ENCODE measurements around the gene SLC38A9. TPM values are rescaled to one million over a fixed set of nuclear protein-coding genes. Genes with fewer than 3 reads are reported as not detected.

The SLC38A9 gene
- total and polyA plus RNA-seq, 10 donors: 7.9 to 45.0 (median 27.5) TPM

DNA sequence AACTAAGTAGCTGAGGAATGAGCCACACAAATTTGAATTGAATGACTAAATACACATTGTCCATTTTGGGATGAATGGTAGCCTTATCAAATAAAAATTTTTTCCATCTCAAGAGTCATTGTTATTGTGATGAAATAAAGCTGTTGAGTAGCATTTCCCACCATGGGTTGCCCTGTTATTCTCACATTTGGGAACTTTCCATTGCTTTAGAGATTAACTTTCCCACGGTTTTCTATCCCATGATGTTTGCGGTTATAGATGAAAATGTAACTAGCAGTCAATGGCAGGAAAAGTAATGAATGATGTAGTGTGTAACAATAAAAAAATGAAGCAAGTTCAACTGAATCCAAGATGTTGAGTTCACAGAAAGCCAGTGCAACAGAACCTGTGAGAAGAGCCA is 117.5 kb downstream of the SLC38A9 start:
- TF ChIP-seq, protein P1, sequence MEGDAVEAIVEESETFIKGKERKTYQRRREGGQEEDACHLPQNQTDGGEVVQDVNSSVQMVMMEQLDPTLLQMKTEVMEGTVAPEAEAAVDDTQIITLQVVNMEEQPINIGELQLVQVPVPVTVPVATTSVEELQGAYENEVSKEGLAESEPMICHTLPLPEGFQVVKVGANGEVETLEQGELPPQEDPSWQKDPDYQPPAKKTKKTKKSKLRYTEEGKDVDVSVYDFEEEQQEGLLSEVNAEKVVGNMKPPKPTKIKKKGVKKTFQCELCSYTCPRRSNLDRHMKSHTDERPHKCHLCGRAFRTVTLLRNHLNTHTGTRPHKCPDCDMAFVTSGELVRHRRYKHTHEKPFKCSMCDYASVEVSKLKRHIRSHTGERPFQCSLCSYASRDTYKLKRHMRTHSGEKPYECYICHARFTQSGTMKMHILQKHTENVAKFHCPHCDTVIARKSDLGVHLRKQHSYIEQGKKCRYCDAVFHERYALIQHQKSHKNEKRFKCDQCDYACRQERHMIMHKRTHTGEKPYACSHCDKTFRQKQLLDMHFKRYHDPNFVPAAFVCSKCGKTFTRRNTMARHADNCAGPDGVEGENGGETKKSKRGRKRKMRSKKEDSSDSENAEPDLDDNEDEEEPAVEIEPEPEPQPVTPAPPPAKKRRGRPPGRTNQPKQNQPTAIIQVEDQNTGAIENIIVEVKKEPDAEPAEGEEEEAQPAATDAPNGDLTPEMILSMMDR (IDR thresholded peaks at IDR 0.05 in 8 of 11, conservative IDR thresholded peaks at IDR 0.05 in 3 of 11): no peak
- TF ChIP-seq POLR2A (IDR thresholded peaks at IDR 0.05): no peak
- no peak for TF ChIP-seq POLR2AphosphoS5 (IDR thresholded peaks at IDR 0.05)
- H3K4me1 ChIP-seq: peaks cover 0 to 11% (median 0%) of the 10 kb centered on the region in 6 donors
- no peak overlapping the region for H3K4me3 ChIP-seq
- peak overlapping the region in 1 of 8 donors; percentile 0 for H3K27ac ChIP-seq
- intact Hi-C loops (cut with DNase I; ENCODE audit: low total_unique reads): no loop called here
- 67 to 88% (median 81%) methylated on average over 2 of the region's 2 CpGs for WGBS, 5 donors
- no peak for DNase-seq
- no peaks in the 10 kb centered on the region for H3K36me3 ChIP-seq
- no peaks in the 10 kb centered on the region for H3K9me3 ChIP-seq
- H3K27me3 ChIP-seq (replicated peaks in 1 of 7): no peaks in the 10 kb centered on the region

DNA sequence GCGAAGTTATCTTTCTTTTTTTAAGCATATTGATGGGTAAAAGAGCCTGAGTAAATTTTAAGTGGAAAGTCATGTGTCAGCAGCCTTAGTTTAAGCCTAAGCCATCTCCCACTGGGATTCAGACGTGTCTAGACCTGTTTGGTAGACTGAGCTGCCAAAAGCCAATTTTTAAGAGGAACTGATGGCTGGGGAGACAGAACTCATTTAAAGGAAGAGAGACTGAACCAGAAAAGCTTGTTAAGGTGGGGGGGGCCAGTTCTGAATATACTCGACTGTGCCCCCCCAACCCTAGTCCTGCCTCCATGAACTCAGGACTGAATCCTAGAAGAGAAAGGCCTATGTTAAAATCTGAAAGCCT is 119.0 kb downstream of the SLC38A9 start:
- Histone ChIP-seq H3K9me3 (no peaks in the 10 kb centered on the region), H3K4me1 (peaks cover 0 to 4% (median 0%) of the 10 kb centered on the region in 6 donors), H3K36me3 (no peaks in the 10 kb centered on the region), H3K27me3 (replicated peaks in 1 of 7) (no peaks in the 10 kb centered on the region), H3K4me3 (no peak overlapping the region), H3K27ac (no peak overlapping the region)
- 59 to 72% (median 71%) methylated on average over 3 of the region's 3 CpGs for WGBS, 5 donors
- no peak for TF ChIP-seq POLR2AphosphoS5 (IDR thresholded peaks at IDR 0.05)
- TF ChIP-seq, protein P1 (IDR thresholded peaks at IDR 0.05 in 8 of 11, conservative IDR thresholded peaks at IDR 0.05 in 3 of 11): no peak
- no peak for TF ChIP-seq POLR2A (IDR thresholded peaks at IDR 0.05)
- DNase-seq: no peak
- intact Hi-C loops (cut with DNase I; ENCODE audit: low total_unique reads): no loop called here

DNA sequence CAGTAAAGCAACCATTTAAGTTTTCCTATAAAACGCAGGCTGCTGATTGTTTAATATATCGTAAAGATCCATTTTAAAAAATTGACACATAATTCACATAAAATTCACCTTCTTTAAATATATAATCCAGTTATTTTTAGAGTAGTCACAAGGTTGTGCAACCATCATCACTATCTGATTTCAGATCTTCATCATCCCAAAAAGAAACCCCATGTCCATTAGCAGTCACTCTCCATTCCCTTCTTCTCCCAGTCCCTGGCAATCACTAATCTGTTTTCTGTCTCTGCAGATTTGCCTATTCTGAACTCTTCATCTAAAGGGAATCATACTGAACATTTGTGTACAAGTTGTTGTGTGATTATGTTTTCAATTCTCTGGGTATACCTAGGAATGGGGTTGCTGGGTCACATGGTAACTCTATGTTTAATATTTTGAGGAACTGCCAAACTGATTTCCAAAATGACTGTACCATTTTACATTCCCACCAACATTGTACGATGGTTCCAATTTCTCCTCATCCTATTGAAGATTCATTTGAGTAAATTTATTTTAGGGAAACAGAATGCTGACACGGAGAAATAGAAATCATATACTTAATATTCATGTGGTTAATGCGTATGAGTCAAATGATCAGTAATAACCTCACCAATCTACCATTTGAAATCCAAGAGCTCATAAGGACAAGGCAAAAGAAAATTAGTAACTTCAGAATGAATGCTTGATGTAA is 119.6 kb downstream of the SLC38A9 start:
- H3K36me3 ChIP-seq: no peaks in the 10 kb centered on the region
- H3K9me3 ChIP-seq: no peaks in the 10 kb centered on the region
- H3K4me3 ChIP-seq: no peak overlapping the region
- peaks cover 0 to 4% (median 0%) of the 10 kb centered on the region in 6 donors for H3K4me1 ChIP-seq
- intact Hi-C loops (cut with DNase I; ENCODE audit: low total_unique reads): no loop called here
- WGBS, 5 donors: 88 to 97% (median 94%) methylated on average over 5 of the region's 5 CpGs
- no peaks in the 10 kb centered on the region for H3K27me3 ChIP-seq (replicated peaks in 1 of 7)
- DNase-seq: no peak
- TF ChIP-seq POLR2AphosphoS5 (IDR thresholded peaks at IDR 0.05) (no peak), POLR2A (IDR thresholded peaks at IDR 0.05) (no peak)
- TF ChIP-seq, protein P1 (IDR thresholded peaks at IDR 0.05 in 8 of 11, conservative IDR thresholded peaks at IDR 0.05 in 3 of 11): no peak
- no peak overlapping the region for H3K27ac ChIP-seq

DNA sequence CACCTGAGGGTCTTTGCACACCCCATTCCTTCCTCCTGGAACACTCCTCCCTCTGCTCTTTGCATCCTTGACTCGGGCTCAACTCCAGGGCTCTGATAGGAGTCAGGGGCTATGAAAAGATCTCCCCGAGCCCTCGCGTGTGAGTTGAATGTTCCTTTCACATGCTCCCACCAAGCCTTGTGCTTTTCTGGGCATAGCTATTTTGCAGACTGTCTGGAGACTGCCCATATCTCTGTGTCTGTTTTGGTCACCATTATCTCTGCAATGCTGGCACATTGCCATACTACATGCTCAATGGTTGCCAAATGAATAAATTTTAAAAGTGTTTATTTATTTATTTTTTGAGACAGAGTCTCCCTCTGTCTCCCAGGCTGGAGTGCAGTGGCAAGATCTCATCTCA is 120.4 kb downstream of the SLC38A9 start:
- TF ChIP-seq POLR2AphosphoS5 (IDR thresholded peaks at IDR 0.05): no peak
- Histone ChIP-seq H3K9me3 (no peaks in the 10 kb centered on the region), H3K27ac (no peak overlapping the region), H3K4me1 (peaks cover 0 to 4% (median 0%) of the 10 kb centered on the region in 6 donors), H3K4me3 (no peak overlapping the region), H3K36me3 (no peaks in the 10 kb centered on the region), H3K27me3 (replicated peaks in 1 of 7) (no peaks in the 10 kb centered on the region)
- WGBS, 5 donors: 74 to 93% (median 83%) methylated on average over 4 of the region's 4 CpGs
- intact Hi-C loops (cut with DNase I; ENCODE audit: low total_unique reads): no loop called here
- DNase-seq: no peak

All from spleen (tissue), 11 donors.